ENCODE data around the gene BBLN. TPM values are rescaled to one million over a fixed set of nuclear protein-coding genes. Genes with fewer than 3 reads are reported as not detected.
"Not testable (repeated sequence)": the region's sequence is repeated elsewhere in the genome, so short reads cannot be mapped to it uniquely, and the experiment has no call there.

The BBLN gene
- polyA plus RNA-seq, 1 donor: 39.7 TPM

- no peaks in the 10 kb centered on the region for H3K27me3 ChIP-seq (ENCODE audit: control insufficient read depth, insufficient read depth, low read length)
- DNase-seq: no peak
- peaks cover 68% of the 10 kb centered on the region for H3K36me3 ChIP-seq (ENCODE audit: control insufficient read depth, insufficient read depth, low read length)
- H3K27ac ChIP-seq (ENCODE audit: low read length): no peak overlapping the region
- whole genome bisulfite sequencing (ENCODE audit: insufficient coverage, low lambda C conversion rate): no CpG with 5 or more reads among the region's 8 CpGs
- no peak overlapping the region for H3K4me3 ChIP-seq (ENCODE audit: low read length)
- H3K4me1 ChIP-seq (ENCODE audit: control insufficient read depth, insufficient read depth, low read length): no peaks in the 10 kb centered on the region
- H3K9me3 ChIP-seq (ENCODE audit: control insufficient read depth, low read depth, low read length): peaks cover 10% of the 10 kb centered on the region
These were observed 19.9 kb downstream of the BBLN start for GRCh38 chr9:128180001-128180400.

- Histone ChIP-seq H3K27ac (ENCODE audit: low read length) (no peak overlapping the region), H3K4me1 (ENCODE audit: control insufficient read depth, insufficient read depth, low read length) (no peaks in the 10 kb centered on the region), H3K4me3 (ENCODE audit: low read length) (no peak overlapping the region), H3K36me3 (ENCODE audit: control insufficient read depth, insufficient read depth, low read length) (peaks cover 66% of the 10 kb centered on the region), H3K9me3 (ENCODE audit: control insufficient read depth, low read depth, low read length) (peaks cover 10% of the 10 kb centered on the region), H3K27me3 (ENCODE audit: control insufficient read depth, insufficient read depth, low read length) (no peaks in the 10 kb centered on the region)
- WGBS (ENCODE audit: insufficient coverage, low lambda C conversion rate): no CpG with 5 or more reads among the region's 8 CpGs
- no peak for DNase-seq
These were observed 20.4 kb downstream of the BBLN start for GRCh38 chr9:128180447-128180846.

GRCh38 chr9:128181480-128181879, 21.4 kb downstream of the BBLN start:
- H3K27ac ChIP-seq (ENCODE audit: low read length); DNase-seq; H3K27me3 ChIP-seq (ENCODE audit: control insufficient read depth, insufficient read depth, low read length); H3K4me3 ChIP-seq (ENCODE audit: low read length); H3K4me1 ChIP-seq (ENCODE audit: control insufficient read depth, insufficient read depth, low read length): not testable (repeated sequence)
- H3K36me3 ChIP-seq (ENCODE audit: control insufficient read depth, insufficient read depth, low read length): peaks cover 66% of the 10 kb centered on the region
- peaks cover 10% of the 10 kb centered on the region for H3K9me3 ChIP-seq (ENCODE audit: control insufficient read depth, low read depth, low read length)
- WGBS (ENCODE audit: insufficient coverage, low lambda C conversion rate): no CpG with 5 or more reads among the region's 12 CpGs

DNA sequence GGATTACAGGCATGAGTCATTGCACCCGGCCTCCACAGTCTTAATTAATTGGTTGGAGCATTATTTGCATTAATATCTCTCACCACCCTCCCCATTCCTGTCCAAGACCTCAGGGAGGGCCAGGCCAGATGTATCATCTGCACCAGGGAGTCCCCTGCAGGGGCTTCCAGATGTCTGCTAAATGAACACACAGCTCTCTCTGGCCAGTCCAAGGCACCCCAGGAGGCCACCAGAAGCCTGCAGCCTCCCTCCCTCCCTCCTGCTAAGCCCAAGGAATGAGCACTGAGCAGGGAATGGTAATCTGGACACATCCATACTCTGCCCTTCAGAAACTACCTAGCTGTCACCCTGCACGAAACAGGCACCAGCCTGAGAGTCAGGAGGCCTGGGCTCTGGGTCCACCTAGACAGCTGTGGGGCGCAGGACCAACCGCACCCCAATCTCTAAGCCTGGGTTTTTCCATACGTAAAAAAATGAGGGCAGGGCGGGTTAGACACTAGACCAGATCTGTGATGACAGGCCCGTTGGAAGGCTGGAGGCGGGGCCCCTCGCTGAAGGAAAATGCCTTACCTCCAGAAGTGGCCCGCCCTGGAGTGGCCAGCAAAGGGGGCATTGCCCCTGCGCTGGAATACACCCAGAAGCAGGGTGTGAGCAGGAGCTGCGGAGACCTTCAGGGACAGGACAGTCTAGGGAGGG, 23.0 kb downstream of the BBLN start:
- DNase-seq: no peak
- peaks cover 10% of the 10 kb centered on the region for H3K9me3 ChIP-seq (ENCODE audit: control insufficient read depth, low read depth, low read length)
- H3K4me3 ChIP-seq (ENCODE audit: low read length): no peak overlapping the region
- H3K27ac ChIP-seq (ENCODE audit: low read length): no peak overlapping the region
- peaks cover 61% of the 10 kb centered on the region for H3K36me3 ChIP-seq (ENCODE audit: control insufficient read depth, insufficient read depth, low read length)
- no peaks in the 10 kb centered on the region for H3K4me1 ChIP-seq (ENCODE audit: control insufficient read depth, insufficient read depth, low read length)
- WGBS (ENCODE audit: insufficient coverage, low lambda C conversion rate): no CpG with 5 or more reads among the region's 12 CpGs
- H3K27me3 ChIP-seq (ENCODE audit: control insufficient read depth, insufficient read depth, low read length): no peaks in the 10 kb centered on the region

GRCh38 chr9:128185979-128186965, 26.2 kb downstream of the BBLN start:
- 75% methylated on average over 4 of the region's 11 CpGs for WGBS (ENCODE audit: insufficient coverage, low lambda C conversion rate)
- no peak overlapping the region for H3K27ac ChIP-seq (ENCODE audit: low read length)
- H3K9me3 ChIP-seq (ENCODE audit: control insufficient read depth, low read depth, low read length): no peaks in the 10 kb centered on the region
- no peak overlapping the region for H3K4me3 ChIP-seq (ENCODE audit: low read length)
- peaks cover 10% of the 10 kb centered on the region for H3K4me1 ChIP-seq (ENCODE audit: control insufficient read depth, insufficient read depth, low read length)
- H3K36me3 ChIP-seq (ENCODE audit: control insufficient read depth, insufficient read depth, low read length): peaks cover 46% of the 10 kb centered on the region
- H3K27me3 ChIP-seq (ENCODE audit: control insufficient read depth, insufficient read depth, low read length): no peaks in the 10 kb centered on the region
- no peak for DNase-seq

- Histone ChIP-seq H3K4me3 (ENCODE audit: low read length) (no peak overlapping the region), H3K27ac (ENCODE audit: low read length) (no peak overlapping the region), H3K9me3 (ENCODE audit: control insufficient read depth, low read depth, low read length) (no peaks in the 10 kb centered on the region), H3K36me3 (ENCODE audit: control insufficient read depth, insufficient read depth, low read length) (peaks cover 44% of the 10 kb centered on the region), H3K27me3 (ENCODE audit: control insufficient read depth, insufficient read depth, low read length) (no peaks in the 10 kb centered on the region), H3K4me1 (ENCODE audit: control insufficient read depth, insufficient read depth, low read length) (peaks cover 13% of the 10 kb centered on the region)
- no peak for DNase-seq
- no CpG with 5 or more reads among the region's 2 CpGs for WGBS (ENCODE audit: insufficient coverage, low lambda C conversion rate)
These were observed 27.3 kb downstream of the BBLN start for GRCh38 chr9:128187361-128187760.

GRCh38 chr9:128188209-128188608, 28.1 kb downstream of the BBLN start:
- Histone ChIP-seq H3K27me3 (ENCODE audit: control insufficient read depth, insufficient read depth, low read length) (no peaks in the 10 kb centered on the region), H3K4me1 (ENCODE audit: control insufficient read depth, insufficient read depth, low read length) (peaks cover 14% of the 10 kb centered on the region), H3K9me3 (ENCODE audit: control insufficient read depth, low read depth, low read length) (no peaks in the 10 kb centered on the region), H3K27ac (ENCODE audit: low read length) (no peak overlapping the region), H3K36me3 (ENCODE audit: control insufficient read depth, insufficient read depth, low read length) (peaks cover 36% of the 10 kb centered on the region), H3K4me3 (ENCODE audit: low read length) (no peak overlapping the region)
- WGBS (ENCODE audit: insufficient coverage, low lambda C conversion rate): 80% methylated on average over 1 of the region's 1 CpG
- DNase-seq: no peak

DNA sequence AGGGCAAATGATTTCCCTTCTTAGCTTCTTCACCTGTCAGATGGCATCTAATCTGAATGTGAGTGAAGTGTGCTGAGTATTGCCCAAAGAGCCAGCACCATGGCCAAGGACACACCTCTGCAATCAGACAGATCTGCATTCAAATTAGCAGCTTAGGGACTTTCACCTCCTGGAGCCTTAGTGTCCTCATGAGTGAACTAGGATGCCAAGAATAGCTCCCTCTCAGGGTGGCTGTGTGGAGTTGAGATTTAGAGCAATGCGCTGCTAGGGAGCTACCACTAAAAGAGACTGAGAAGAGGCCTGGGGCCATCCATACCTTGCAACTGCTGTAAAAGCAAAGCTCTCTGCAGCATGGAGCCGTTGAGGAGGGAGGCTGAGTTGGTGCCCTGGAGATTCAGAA, 29.9 kb downstream of the BBLN start:
- WGBS (ENCODE audit: insufficient coverage, low lambda C conversion rate): no CpG with 5 or more reads among the region's 2 CpGs
- peak overlapping the region; percentile 97 for H3K4me3 ChIP-seq (ENCODE audit: low read length)
- H3K27ac ChIP-seq (ENCODE audit: low read length): no peak overlapping the region
- peaks cover 33% of the 10 kb centered on the region for H3K36me3 ChIP-seq (ENCODE audit: control insufficient read depth, insufficient read depth, low read length)
- H3K4me1 ChIP-seq (ENCODE audit: control insufficient read depth, insufficient read depth, low read length): peaks cover 14% of the 10 kb centered on the region
- H3K27me3 ChIP-seq (ENCODE audit: control insufficient read depth, insufficient read depth, low read length): no peaks in the 10 kb centered on the region
- no peaks in the 10 kb centered on the region for H3K9me3 ChIP-seq (ENCODE audit: control insufficient read depth, low read depth, low read length)
- peak in 1 of 2 donors; percentile 36 for DNase-seq

DNA sequence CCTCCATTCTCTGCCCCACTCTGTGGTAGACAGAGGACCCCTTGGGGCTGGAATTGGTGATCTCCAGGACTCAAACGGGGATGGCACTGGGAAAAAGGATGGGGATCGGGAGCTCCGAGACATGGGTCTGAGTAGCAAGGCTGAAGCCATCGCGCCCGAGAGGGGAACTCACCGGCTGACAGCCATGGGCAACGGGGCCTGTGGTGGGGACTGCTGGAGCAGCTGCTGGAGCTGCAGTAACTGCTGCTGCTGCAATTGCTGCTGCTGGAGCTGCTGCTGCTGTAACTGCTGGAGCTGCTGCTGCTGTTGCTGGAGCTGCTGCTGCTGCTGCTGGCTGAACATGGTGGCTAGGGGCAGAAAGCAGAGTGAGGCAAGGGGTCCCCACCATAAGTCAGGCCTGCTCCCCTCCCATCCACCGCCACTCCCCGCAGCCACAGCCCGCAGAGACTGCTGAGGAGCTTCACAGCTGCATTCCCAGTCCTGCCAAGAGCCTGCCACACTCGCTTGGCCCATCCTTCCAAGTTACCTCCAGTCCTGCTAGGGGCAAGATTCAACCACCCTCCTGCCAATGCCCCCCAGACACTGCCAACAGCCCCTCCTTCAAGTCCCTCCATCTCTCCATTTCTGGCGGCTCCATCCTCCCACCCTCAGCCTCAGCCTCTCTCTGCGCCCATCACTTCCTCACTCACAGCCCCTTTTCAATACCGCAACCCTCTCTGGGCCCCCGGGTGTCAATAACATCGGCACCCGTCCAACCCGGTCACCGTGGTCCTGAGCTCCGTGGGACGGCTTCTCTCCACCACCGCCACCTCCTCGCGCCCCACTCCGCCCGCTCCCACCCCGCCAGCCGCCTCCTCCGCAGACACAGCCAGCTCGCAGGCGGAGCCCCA, 30.7 kb downstream of the BBLN start:
- H3K27ac ChIP-seq (ENCODE audit: low read length): peak overlapping the region; percentile 49
- peak overlapping the region; percentile 97 for H3K4me3 ChIP-seq (ENCODE audit: low read length)
- H3K36me3 ChIP-seq (ENCODE audit: control insufficient read depth, insufficient read depth, low read length): peaks cover 28% of the 10 kb centered on the region
- peaks cover 14% of the 10 kb centered on the region for H3K4me1 ChIP-seq (ENCODE audit: control insufficient read depth, insufficient read depth, low read length)
- peak in 1 of 2 donors; percentile 35 for DNase-seq
- 0% methylated on average over 2 of the region's 32 CpGs for WGBS (ENCODE audit: insufficient coverage, low lambda C conversion rate)
- H3K27me3 ChIP-seq (ENCODE audit: control insufficient read depth, insufficient read depth, low read length): no peaks in the 10 kb centered on the region
- no peaks in the 10 kb centered on the region for H3K9me3 ChIP-seq (ENCODE audit: control insufficient read depth, low read depth, low read length)
